ENCODE results near the gene IQGAP2. TPM values are rescaled to one million over a fixed set of nuclear protein-coding genes. Genes with fewer than 3 reads are reported as not detected.

IQGAP2 gene
- total RNA-seq, 1 experiment from 2014 or later = 36.8 TPM

- Histone ChIP-seq H3K4me3 (ENCODE audit: insufficient read depth, low read depth, low read length) (no peak overlapping the region), H3K27me3 (ENCODE audit: control insufficient read depth, insufficient read depth, low read length) (no peaks in the 10 kb centered on the region), H3K36me3 (replicated peaks; ENCODE audit: control insufficient read depth, insufficient read depth, low read length) (no peaks in the 10 kb centered on the region)
- no peak for DNase-seq
Observed at GRCh38 chr5:76376866-76377230, 26.2 kb upstream of the IQGAP2 start.

GRCh38 chr5:76378355-76378754, 24.7 kb upstream of the IQGAP2 start:
- Histone ChIP-seq H3K4me3 (ENCODE audit: insufficient read depth, low read depth, low read length) (no peak overlapping the region), H3K36me3 (replicated peaks; ENCODE audit: control insufficient read depth, insufficient read depth, low read length) (no peaks in the 10 kb centered on the region), H3K27me3 (ENCODE audit: control insufficient read depth, insufficient read depth, low read length) (no peaks in the 10 kb centered on the region)
- DNase-seq = no peak

- Histone ChIP-seq H3K27me3 (ENCODE audit: control insufficient read depth, insufficient read depth, low read length) (no peaks in the 10 kb centered on the region), H3K4me3 (ENCODE audit: insufficient read depth, low read depth, low read length) (no peak overlapping the region)
- DNase-seq = no peak
Observed at GRCh38 chr5:76379316-76379715, 23.8 kb upstream of the IQGAP2 start.

GRCh38 chr5:76379855-76380254, 23.2 kb upstream of the IQGAP2 start:
- Histone ChIP-seq H3K36me3 (replicated peaks; ENCODE audit: control insufficient read depth, insufficient read depth, low read length) (no peaks in the 10 kb centered on the region), H3K4me3 (ENCODE audit: insufficient read depth, low read depth, low read length) (no peak overlapping the region), H3K27me3 (ENCODE audit: control insufficient read depth, insufficient read depth, low read length) (no peaks in the 10 kb centered on the region)
- no peak for DNase-seq

More at GRCh38 chr5:76379316-76379715, 23.8 kb upstream of the IQGAP2 start:
- H3K36me3 ChIP-seq (replicated peaks; ENCODE audit: control insufficient read depth, insufficient read depth, low read length) = no peaks in the 10 kb centered on the region

- Histone ChIP-seq H3K27me3 (ENCODE audit: control insufficient read depth, insufficient read depth, low read length) (no peaks in the 10 kb centered on the region), H3K36me3 (replicated peaks; ENCODE audit: control insufficient read depth, insufficient read depth, low read length) (no peaks in the 10 kb centered on the region), H3K4me3 (ENCODE audit: insufficient read depth, low read depth, low read length) (no peak overlapping the region)
- peak; percentile 28 for DNase-seq
Observed at GRCh38 chr5:76380346-76381066, 22.6 kb upstream of the IQGAP2 start.

- Histone ChIP-seq H3K27me3 (ENCODE audit: control insufficient read depth, insufficient read depth, low read length) (no peaks in the 10 kb centered on the region), H3K36me3 (replicated peaks; ENCODE audit: control insufficient read depth, insufficient read depth, low read length) (no peaks in the 10 kb centered on the region), H3K4me3 (ENCODE audit: insufficient read depth, low read depth, low read length) (no peak overlapping the region)
- no peak for DNase-seq
Observed at GRCh38 chr5:76383126-76383832, 19.8 kb upstream of the IQGAP2 start.

GRCh38 chr5:76384189-76384588, 18.9 kb upstream of the IQGAP2 start:
- peak; percentile 33 for DNase-seq
- H3K36me3 ChIP-seq (replicated peaks; ENCODE audit: control insufficient read depth, insufficient read depth, low read length) = no peaks in the 10 kb centered on the region
- H3K27me3 ChIP-seq (ENCODE audit: control insufficient read depth, insufficient read depth, low read length) = no peaks in the 10 kb centered on the region
- no peak overlapping the region for H3K4me3 ChIP-seq (ENCODE audit: insufficient read depth, low read depth, low read length)

- Histone ChIP-seq H3K36me3 (replicated peaks; ENCODE audit: control insufficient read depth, insufficient read depth, low read length) (no peaks in the 10 kb centered on the region), H3K27me3 (ENCODE audit: control insufficient read depth, insufficient read depth, low read length) (no peaks in the 10 kb centered on the region), H3K4me3 (ENCODE audit: insufficient read depth, low read depth, low read length) (no peak overlapping the region)
- DNase-seq = no peak
Observed at GRCh38 chr5:76384705-76385104, 18.4 kb upstream of the IQGAP2 start.

GRCh38 chr5:76385540-76385939, 17.5 kb upstream of the IQGAP2 start:
- H3K27me3 ChIP-seq (ENCODE audit: control insufficient read depth, insufficient read depth, low read length) = no peaks in the 10 kb centered on the region

GRCh38 chr5:76386360-76386759, 16.7 kb upstream of the IQGAP2 start:
- DNase-seq = no peak
- Histone ChIP-seq H3K36me3 (replicated peaks; ENCODE audit: control insufficient read depth, insufficient read depth, low read length) (no peaks in the 10 kb centered on the region), H3K4me3 (ENCODE audit: insufficient read depth, low read depth, low read length) (no peak overlapping the region), H3K27me3 (ENCODE audit: control insufficient read depth, insufficient read depth, low read length) (no peaks in the 10 kb centered on the region)

More at GRCh38 chr5:76385540-76385939, 17.5 kb upstream of the IQGAP2 start:
- Histone ChIP-seq H3K4me3 (ENCODE audit: insufficient read depth, low read depth, low read length) (no peak overlapping the region), H3K36me3 (replicated peaks; ENCODE audit: control insufficient read depth, insufficient read depth, low read length) (no peaks in the 10 kb centered on the region)
- no peak for DNase-seq

GRCh38 chr5:76388236-76388635, 14.8 kb upstream of the IQGAP2 start:
- no peaks in the 10 kb centered on the region for H3K36me3 ChIP-seq (replicated peaks; ENCODE audit: control insufficient read depth, insufficient read depth, low read length)
- H3K27me3 ChIP-seq (ENCODE audit: control insufficient read depth, insufficient read depth, low read length) = no peaks in the 10 kb centered on the region
- no peak overlapping the region for H3K4me3 ChIP-seq (ENCODE audit: insufficient read depth, low read depth, low read length)
- DNase-seq = no peak

- Histone ChIP-seq H3K36me3 (replicated peaks; ENCODE audit: control insufficient read depth, insufficient read depth, low read length) (no peaks in the 10 kb centered on the region), H3K4me3 (ENCODE audit: insufficient read depth, low read depth, low read length) (no peak overlapping the region), H3K27me3 (ENCODE audit: control insufficient read depth, insufficient read depth, low read length) (no peaks in the 10 kb centered on the region)
- no peak for DNase-seq
Observed at GRCh38 chr5:76388791-76389512, 14.1 kb upstream of the IQGAP2 start.

- Histone ChIP-seq H3K36me3 (replicated peaks; ENCODE audit: control insufficient read depth, insufficient read depth, low read length) (no peaks in the 10 kb centered on the region), H3K4me3 (ENCODE audit: insufficient read depth, low read depth, low read length) (no peak overlapping the region), H3K27me3 (ENCODE audit: control insufficient read depth, insufficient read depth, low read length) (no peaks in the 10 kb centered on the region)
- DNase-seq = no peak
Observed at GRCh38 chr5:76389513-76390154, 13.5 kb upstream of the IQGAP2 start.

- Histone ChIP-seq H3K4me3 (ENCODE audit: insufficient read depth, low read depth, low read length) (no peak overlapping the region), H3K27me3 (ENCODE audit: control insufficient read depth, insufficient read depth, low read length) (no peaks in the 10 kb centered on the region), H3K36me3 (replicated peaks; ENCODE audit: control insufficient read depth, insufficient read depth, low read length) (no peaks in the 10 kb centered on the region)
- no peak for DNase-seq
Observed at GRCh38 chr5:76391014-76391413, 12.1 kb upstream of the IQGAP2 start.

All from H7 (cell line).